ENCODE data around the gene PRR32.
"Not testable (repeated sequence)": the region's sequence is repeated elsewhere in the genome, so short reads cannot be mapped to it uniquely, and the experiment has no call there.

Gene PRR32

GRCh38 chrX:126819429-126819828 is at the start of gene PRR32:
Gene PRR32 (plus strand): TSS chrX:126819729. CDS start chrX:126819844, 115 bp downstream.
- DNase-seq = no peak

GRCh38 chrX:126770179-126770578 is 49.4 kb upstream of the PRR32 start:
- DNase-seq = peak; percentile 31

GRCh38 chrX:126785539-126785938 is 34.0 kb upstream of the PRR32 start:
- DNase-seq = no peak

- DNase-seq = no peak
Measured at GRCh38 chrX:126799059-126799458, 20.5 kb upstream of the PRR32 start.

GRCh38 chrX:126806784-126807183 is 12.7 kb upstream of the PRR32 start:
- DNase-seq = not testable (repeated sequence)

GRCh38 chrX:126815806-126816205 is 3.7 kb upstream of the PRR32 start:
- no peak for DNase-seq

- no peak for DNase-seq
Measured at GRCh38 chrX:126820700-126821420, 1.3 kb downstream of the PRR32 start.

- DNase-seq = no peak
Measured at GRCh38 chrX:126824338-126825007, 4.9 kb downstream of the PRR32 start.

GRCh38 chrX:126825566-126826193 is 6.2 kb downstream of the PRR32 start:
- DNase-seq = no peak

- DNase-seq = no peak
Measured at GRCh38 chrX:126836186-126836585, 16.7 kb downstream of the PRR32 start.

- DNase-seq = no peak
Measured at GRCh38 chrX:126847143-126847542, 27.6 kb downstream of the PRR32 start.

- DNase-seq = no peak
Measured at GRCh38 chrX:126855839-126856524, 36.5 kb downstream of the PRR32 start.

All from activated CD4-positive, alpha-beta T cell treated with anti-CD3 and anti-CD28 coated beads, Interleukin-2, amount 50 U/mL, for 16 hours (primary cell).